ENCODE measurements around the gene CYSTM1.
A peak's percentile ranks its signal among the peaks of the same experiment; 100 is the strongest.

Gene CYSTM1

DNA sequence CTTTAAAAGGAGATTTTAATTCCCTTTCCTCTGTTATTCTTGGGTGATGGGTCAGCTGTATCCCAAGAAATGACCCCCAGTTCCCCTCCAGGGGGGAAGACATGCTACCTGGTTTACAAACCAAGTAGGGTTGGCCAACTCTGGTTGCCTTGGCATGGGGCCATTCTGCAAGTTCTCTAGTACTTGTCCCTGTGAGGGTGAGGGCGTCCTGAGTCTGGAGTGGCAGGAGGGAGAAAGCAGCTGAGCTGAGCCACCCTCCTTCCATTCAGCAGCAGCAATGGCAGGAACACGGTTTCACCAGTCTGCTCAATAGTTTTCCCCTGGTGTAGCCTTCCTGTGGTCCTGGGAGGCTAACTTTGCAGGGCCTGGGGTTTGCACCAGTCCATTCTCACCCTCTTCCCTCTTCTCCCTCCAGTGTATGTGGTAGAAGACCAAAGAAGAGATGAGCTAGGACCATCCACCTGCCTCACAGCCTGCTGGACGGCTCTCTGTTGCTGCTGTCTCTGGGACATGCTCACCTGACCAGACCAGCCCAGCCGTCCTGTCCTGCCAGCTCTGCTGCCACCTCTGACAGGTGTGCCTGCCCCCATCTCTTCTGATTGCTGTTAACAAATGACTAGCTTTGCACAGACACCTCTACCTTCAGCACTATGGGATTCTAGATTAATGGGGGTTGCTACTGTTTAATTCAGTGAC, 68.0 kb downstream of the CYSTM1 start:
- Mint-ChIP-seq H3K27me3 (no peaks in the 10 kb centered on the region), H3K4me1 (peaks cover 21% of the 10 kb centered on the region), H3K4me3 (no peak overlapping the region), H3K27ac (no peak overlapping the region), H3K36me3 (peaks cover 21% of the 10 kb centered on the region), H3K9me3 (no peaks in the 10 kb centered on the region)
- ATAC-seq = no peak

DNA sequence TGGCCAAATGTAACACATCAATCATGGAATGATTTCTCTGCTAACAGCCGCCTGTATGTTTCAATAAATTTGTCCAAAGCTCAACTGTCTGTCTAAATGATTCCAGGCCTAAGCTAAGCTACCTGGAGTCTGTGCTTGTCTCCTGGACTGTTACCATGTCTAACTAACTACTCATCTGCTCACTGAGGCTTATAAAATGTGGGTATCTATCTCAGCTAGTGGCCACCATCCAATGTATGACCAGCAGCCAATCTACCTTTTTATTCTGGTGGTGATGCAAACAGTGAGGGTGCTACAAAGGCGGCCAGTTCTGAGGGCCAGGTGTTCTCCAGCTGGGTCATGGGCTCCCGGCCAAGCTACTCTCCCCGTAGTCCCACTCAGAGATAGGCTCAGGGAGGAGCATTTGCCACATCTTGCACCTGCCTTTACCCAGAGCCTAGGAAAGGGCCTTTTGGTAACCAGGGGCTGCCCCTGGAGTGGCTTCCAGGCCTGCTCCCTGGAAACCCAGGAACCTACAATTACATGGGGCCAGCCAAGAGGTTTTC, 68.8 kb downstream of the CYSTM1 start:
- no peak overlapping the region for H3K27ac Mint-ChIP-seq

DNA sequence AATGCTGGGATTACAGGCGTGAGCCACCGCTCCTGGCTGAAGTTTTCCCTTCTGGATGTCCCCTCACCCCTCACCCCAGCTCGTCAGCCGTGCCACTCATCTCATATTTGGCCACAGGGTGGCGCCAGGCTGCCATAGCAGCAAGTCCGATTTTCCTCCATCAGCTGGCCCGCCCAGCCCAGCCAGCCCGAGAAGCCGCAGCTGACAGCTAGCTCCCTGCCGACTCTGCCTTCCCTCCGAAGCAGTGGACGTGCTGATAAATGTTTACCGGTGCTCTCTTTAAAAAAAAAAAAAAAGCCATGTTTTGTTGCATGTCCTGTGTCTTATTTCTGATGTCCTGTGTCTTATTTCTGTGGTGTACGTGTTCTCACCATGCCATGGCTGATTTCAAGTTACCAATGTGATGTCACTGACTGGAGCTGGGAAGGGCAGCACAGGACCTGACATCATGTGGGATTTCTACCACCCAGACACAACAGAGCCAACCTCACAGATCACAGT, 69.6 kb downstream of the CYSTM1 start:
- peak; percentile 78 for ATAC-seq
- H3K4me3 Mint-ChIP-seq = no peak overlapping the region
- H3K27ac Mint-ChIP-seq = peak overlapping the region; percentile 48
- H3K4me1 Mint-ChIP-seq = peaks cover 25% of the 10 kb centered on the region
- no peaks in the 10 kb centered on the region for H3K9me3 Mint-ChIP-seq
- H3K36me3 Mint-ChIP-seq = peaks cover 24% of the 10 kb centered on the region
- H3K27me3 Mint-ChIP-seq = no peaks in the 10 kb centered on the region

More for the DNA sequence above, 68.8 kb downstream of the CYSTM1 start:
- ATAC-seq = no peak
- Mint-ChIP-seq H3K4me1 (peaks cover 21% of the 10 kb centered on the region), H3K4me3 (no peak overlapping the region), H3K27me3 (no peaks in the 10 kb centered on the region), H3K9me3 (no peaks in the 10 kb centered on the region), H3K36me3 (peaks cover 21% of the 10 kb centered on the region)

DNA sequence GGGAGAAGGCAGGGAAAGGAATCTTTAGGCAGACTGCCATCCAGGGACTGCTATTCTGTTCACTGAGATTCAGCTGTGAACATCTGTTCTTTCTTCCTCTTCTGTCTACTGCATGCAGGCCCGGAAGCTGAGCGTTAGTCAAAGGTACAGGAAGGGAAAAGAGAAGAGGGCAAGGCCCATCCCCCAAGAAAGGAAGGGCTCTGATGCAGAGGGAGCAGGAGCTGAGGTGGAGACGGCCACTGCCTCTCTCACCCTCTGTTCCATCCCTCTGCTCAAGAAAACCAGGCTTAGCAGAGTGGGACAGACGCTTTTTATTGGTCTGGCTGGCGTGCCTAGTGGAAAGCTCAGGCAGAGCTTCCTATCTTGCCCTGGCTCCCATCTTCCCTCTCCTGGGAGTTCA, 70.4 kb downstream of the CYSTM1 start:
- peaks cover 31% of the 10 kb centered on the region for H3K36me3 Mint-ChIP-seq
- no peaks in the 10 kb centered on the region for H3K27me3 Mint-ChIP-seq
- no peak for ATAC-seq
- H3K4me1 Mint-ChIP-seq = peaks cover 28% of the 10 kb centered on the region
- H3K9me3 Mint-ChIP-seq = no peaks in the 10 kb centered on the region
- H3K27ac Mint-ChIP-seq = peak overlapping the region; percentile 48
- H3K4me3 Mint-ChIP-seq = no peak overlapping the region

DNA sequence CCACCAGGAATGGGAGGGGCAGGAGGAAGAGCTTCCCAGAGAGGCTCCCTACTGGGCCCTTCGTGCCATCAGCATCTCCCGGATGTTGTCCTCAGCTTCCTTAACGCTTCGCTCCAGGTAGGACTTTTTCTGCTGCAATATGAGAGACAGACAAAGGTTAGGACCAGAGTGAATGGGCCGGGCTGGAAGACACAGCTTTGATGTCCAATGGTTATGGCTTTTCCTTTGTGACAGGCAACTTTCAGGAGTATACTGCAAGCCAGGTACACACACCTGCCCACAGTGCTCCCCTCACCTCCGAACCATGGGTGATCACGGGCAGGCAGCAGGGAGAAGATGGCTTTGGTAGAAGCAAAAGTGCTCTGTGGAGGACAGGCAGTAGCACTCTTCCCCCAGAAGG, 70.9 kb downstream of the CYSTM1 start:
- Mint-ChIP-seq H3K27ac (peak overlapping the region; percentile 48), H3K36me3 (peaks cover 34% of the 10 kb centered on the region), H3K4me1 (peaks cover 32% of the 10 kb centered on the region), H3K27me3 (no peaks in the 10 kb centered on the region), H3K4me3 (no peak overlapping the region), H3K9me3 (no peaks in the 10 kb centered on the region)
- ATAC-seq = no peak

DNA sequence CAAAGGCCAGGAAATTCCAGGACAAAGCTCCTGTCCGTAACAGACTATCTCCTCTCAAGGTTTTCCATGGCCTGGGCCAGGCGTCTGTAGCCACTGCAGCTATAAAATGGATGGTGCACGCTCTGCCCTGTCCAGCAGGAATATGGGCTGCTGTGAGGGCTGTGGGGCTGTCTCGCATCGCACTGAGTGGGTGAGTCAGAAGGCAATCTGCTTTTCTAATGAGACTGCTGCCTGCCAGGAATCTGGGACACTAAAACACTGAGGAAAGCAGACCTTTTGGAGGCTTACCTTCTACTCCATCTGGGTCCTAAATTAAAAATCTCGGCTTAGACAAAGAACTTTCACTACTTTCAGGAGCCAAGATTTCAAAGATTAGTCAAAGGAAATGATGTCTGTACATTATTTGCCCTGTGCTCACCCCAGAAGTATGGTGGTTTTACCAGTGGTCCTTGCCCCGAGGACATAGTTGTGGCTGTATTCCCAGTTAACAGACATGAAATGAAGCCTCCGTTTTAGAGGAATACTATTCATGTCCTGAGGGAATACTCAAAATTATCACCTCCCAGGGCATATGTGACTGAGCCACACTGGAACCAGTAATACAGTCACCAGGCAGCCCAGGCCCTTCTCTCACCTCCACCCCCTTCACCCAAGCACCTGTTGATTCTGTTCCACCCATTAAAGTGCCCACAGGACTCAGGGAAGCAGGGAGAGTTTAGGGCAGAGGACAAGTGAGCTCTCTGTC, 71.6 kb downstream of the CYSTM1 start:
- Mint-ChIP-seq H3K27ac (no peak overlapping the region), H3K4me1 (peaks cover 36% of the 10 kb centered on the region), H3K36me3 (peaks cover 34% of the 10 kb centered on the region), H3K9me3 (no peaks in the 10 kb centered on the region), H3K27me3 (no peaks in the 10 kb centered on the region), H3K4me3 (no peak overlapping the region)
- ATAC-seq = no peak

DNA sequence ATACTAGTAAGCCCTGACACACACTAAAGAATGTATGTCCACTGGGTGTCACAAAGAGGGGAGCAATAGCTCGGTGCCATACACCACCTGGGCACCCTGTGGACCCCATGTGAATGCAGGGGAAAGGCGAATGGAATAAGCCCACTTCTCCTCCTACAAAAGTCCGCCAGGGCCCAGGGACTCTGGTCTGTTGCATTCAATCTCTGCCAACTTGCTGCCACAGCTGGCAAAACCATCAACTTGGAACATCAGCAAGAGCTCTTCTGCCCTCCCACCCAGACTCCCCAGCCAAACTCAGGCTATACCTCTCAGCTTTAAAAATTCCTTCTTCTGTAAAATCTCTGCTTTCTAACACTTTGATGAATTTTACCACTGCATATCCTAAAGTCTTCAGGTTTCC, 73.4 kb downstream of the CYSTM1 start:
- Mint-ChIP-seq H3K36me3 (peaks cover 34% of the 10 kb centered on the region), H3K4me1 (peaks cover 46% of the 10 kb centered on the region), H3K27me3 (no peaks in the 10 kb centered on the region), H3K27ac (no peak overlapping the region), H3K9me3 (no peaks in the 10 kb centered on the region), H3K4me3 (no peak overlapping the region)
- no peak for ATAC-seq

DNA sequence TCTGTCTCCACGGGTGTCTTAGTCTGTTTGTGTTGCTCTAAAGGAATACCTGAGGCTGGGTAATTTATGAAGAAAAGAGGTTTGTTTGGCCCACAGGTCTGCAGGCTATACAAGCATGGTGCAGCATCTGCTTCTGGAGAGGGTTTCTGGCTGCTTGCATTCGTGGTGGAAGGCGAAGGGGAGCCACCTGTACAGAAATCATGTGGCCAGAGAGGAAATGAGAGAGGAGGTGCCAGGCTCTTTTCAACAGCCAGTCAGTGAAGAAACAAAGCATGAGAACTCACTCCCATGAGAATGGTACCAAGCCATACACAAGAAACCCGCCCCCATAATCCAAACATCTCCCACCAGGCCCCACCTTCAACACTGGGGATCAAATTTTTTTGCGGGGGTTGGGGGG, 74.5 kb downstream of the CYSTM1 start:
- Mint-ChIP-seq H3K9me3 (no peaks in the 10 kb centered on the region), H3K27ac (peak overlapping the region; percentile 57), H3K4me1 (peaks cover 44% of the 10 kb centered on the region), H3K27me3 (no peaks in the 10 kb centered on the region), H3K4me3 (no peak overlapping the region), H3K36me3 (peaks cover 30% of the 10 kb centered on the region)
- ATAC-seq = no peak

DNA sequence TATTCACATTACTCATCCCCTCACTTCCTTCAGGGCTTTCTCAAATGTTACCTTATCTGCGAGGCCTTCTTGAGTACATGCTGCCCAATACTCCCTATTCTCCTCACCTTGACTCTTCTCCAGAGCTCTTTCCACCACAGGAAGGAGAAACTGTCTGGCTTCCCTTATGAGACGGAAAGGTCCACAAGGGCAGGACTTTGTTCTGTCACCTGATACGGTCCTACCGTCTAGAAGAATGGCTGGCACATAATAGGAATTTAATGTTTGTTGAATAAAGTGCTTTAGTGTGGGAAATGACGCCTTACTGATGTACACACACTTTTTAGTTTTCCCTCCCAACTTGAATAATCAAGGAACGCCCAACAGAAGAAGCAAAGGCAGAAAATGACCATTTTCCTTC, 75.4 kb downstream of the CYSTM1 start:
- Mint-ChIP-seq H3K9me3 (no peaks in the 10 kb centered on the region), H3K27ac (no peak overlapping the region), H3K4me1 (peaks cover 35% of the 10 kb centered on the region), H3K4me3 (no peak overlapping the region), H3K27me3 (no peaks in the 10 kb centered on the region), H3K36me3 (peaks cover 21% of the 10 kb centered on the region)
- ATAC-seq = no peak

DNA sequence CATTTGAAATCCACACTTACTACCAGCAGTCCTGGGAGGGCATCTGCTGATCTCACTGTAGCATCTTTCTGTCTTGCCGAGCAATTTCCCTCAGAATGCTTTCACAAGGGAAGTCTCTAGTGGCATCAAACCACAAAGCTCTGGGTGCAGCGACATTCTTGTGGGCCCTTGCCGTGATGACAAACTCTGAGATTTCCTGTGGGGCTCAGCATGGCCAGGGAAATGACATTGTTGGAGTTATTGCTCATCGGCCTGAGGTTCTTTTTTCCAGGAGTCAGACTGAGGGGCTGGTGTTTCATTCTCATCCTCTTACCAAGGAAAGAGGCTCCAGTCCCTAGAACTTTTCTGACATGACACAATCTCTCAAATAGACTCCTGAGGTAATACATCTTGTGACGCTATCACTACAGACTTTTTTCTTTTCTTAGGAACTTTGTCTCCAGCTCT, 76.6 kb downstream of the CYSTM1 start:
- ATAC-seq = peak; percentile 88
- no peak overlapping the region for H3K4me3 Mint-ChIP-seq

DNA sequence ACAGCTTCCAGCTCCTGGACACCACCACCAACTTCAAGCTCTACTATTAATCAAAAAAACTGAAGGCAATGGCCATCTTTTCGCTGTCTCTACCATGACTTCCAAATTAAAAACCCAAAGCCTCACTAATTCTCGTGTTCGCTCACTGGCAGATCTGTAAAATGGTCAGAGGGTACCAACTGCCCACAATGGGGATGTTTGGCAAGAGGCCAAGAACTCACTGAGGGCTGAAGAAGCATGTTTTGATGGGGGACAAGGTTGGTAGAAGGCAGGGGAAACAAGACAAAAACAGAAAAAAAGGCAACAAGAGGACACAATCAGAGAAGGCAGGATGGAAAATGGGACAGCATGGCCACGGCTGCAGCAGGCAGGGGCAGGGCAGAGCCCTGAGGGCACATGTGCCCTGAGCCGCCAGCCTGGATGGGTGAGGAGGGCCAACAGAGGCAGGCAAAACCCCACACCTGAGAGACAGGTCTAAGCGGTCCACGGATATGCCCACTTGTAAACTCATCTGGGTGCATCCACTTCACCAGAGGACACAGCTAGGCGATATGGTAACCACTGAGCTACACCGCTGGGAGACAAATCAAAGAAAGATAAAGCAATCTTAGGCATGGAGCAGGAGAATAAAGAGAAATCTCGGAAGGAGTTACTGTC, 77.6 kb downstream of the CYSTM1 start:
- no peaks in the 10 kb centered on the region for H3K27me3 Mint-ChIP-seq
- ATAC-seq = no peak
- peaks cover 18% of the 10 kb centered on the region for H3K36me3 Mint-ChIP-seq
- no peaks in the 10 kb centered on the region for H3K9me3 Mint-ChIP-seq
- H3K4me3 Mint-ChIP-seq = no peak overlapping the region
- H3K27ac Mint-ChIP-seq = peak overlapping the region; percentile 48
- H3K4me1 Mint-ChIP-seq = peaks cover 31% of the 10 kb centered on the region

More for the DNA sequence above, 76.6 kb downstream of the CYSTM1 start:
- no peaks in the 10 kb centered on the region for H3K9me3 Mint-ChIP-seq
- H3K4me1 Mint-ChIP-seq = peaks cover 31% of the 10 kb centered on the region
- H3K27ac Mint-ChIP-seq = peak overlapping the region; percentile 48
- H3K36me3 Mint-ChIP-seq = peaks cover 13% of the 10 kb centered on the region
- H3K27me3 Mint-ChIP-seq = no peaks in the 10 kb centered on the region

DNA sequence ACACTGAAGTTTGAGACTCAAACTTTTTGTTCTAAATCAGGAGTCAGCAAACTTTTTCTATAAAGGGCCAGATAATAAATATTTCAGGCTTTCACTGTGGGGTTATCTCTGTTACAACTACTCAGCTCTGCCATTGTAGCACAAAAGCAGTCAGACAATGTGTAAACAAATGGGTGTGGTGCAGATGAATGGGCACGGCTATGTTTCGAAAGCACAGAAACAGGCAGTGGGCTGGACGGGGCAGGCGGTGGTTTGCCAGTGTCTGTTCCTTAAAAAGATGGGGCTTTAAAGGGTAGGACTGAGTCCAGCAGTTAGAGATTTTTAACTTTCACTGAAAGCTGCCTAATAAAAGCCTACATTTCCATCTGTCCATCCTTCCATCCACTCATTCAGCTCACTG, 79.0 kb downstream of the CYSTM1 start:
- no peaks in the 10 kb centered on the region for H3K27me3 Mint-ChIP-seq
- ATAC-seq = no peak
- no peak overlapping the region for H3K4me3 Mint-ChIP-seq
- H3K9me3 Mint-ChIP-seq = no peaks in the 10 kb centered on the region
- peaks cover 32% of the 10 kb centered on the region for H3K36me3 Mint-ChIP-seq
- no peak overlapping the region for H3K27ac Mint-ChIP-seq
- peaks cover 31% of the 10 kb centered on the region for H3K4me1 Mint-ChIP-seq

DNA sequence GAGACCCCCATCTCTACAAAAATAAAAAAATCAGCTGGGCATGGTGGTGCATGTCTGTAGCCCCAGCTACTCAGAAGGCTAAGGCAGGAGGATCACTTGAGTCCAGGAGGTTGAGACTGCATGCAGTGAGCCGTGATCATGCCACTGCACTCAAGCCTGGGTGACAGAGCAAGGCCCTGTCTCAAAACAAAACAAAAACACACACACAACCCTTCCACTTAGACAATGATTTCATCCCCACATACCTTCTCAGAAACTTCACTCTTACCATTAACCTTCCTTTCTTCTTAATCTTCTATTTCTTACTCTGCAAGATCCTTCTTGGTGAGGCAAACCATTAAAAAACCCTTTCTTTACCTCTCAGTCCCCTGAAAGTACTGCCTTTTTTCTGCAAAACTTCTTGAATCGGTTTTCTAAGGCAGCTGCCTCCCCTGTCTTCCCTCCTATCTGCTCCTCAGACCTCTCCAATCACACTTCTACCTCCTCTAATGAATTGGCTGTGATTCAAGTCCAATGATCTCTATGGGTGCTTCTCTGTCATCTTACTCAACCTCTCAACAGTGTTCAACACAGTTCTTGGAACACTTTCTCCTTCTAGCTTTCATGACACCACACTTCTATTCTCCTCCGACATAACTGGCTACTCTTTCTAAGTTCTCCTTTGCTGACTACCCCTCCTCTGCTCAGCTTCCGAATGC, 80.6 kb downstream of the CYSTM1 start:
- H3K9me3 Mint-ChIP-seq = no peaks in the 10 kb centered on the region
- no peak overlapping the region for H3K27ac Mint-ChIP-seq
- H3K4me3 Mint-ChIP-seq = no peak overlapping the region
- no peaks in the 10 kb centered on the region for H3K27me3 Mint-ChIP-seq
- peaks cover 33% of the 10 kb centered on the region for H3K36me3 Mint-ChIP-seq
- ATAC-seq = no peak
- peaks cover 16% of the 10 kb centered on the region for H3K4me1 Mint-ChIP-seq

DNA sequence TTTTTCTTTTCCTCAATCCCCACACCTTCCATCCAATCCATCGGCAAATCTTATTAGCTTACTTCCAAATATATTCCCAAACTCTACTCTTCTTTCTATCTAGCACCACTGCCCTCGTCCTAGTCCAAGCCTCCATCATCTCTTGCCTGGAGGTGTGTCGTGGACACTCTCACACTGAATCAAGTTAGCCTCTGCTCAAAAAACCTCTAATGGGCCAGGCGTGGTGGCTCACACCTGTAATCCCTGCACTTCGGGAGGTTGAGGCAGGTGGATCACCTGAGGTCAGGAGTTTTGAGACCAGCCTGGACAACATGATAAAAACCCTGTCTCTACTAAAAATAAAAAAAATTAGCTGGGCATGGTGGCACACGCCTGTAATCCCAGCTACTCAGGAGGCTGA, 81.7 kb downstream of the CYSTM1 start:
- peaks cover 8% of the 10 kb centered on the region for H3K4me1 Mint-ChIP-seq
- no peak overlapping the region for H3K27ac Mint-ChIP-seq
- peaks cover 33% of the 10 kb centered on the region for H3K36me3 Mint-ChIP-seq
- no peaks in the 10 kb centered on the region for H3K27me3 Mint-ChIP-seq
- H3K4me3 Mint-ChIP-seq = no peak overlapping the region
- no peaks in the 10 kb centered on the region for H3K9me3 Mint-ChIP-seq
- ATAC-seq = no peak

DNA sequence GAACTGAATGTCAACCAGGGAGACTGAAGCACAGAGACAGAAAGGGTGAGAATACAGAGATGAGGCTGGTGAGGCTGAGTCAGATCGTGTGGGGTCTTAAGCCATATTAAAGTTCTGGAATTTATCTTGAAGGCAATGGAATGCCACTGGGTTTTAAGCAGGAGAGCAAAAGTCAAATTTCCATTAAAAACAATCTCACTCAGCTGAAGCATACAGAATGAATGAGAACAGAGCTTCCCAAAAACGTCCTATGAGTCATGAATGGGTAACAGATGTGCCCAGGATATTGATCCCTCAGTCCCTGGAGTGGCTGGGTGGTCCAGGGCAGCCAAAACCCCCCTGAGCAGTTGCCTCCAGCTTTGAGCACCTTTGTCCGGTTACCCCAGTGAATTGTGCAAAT, 83.0 kb downstream of the CYSTM1 start:
- Mint-ChIP-seq H3K27me3 (no peaks in the 10 kb centered on the region), H3K36me3 (peaks cover 38% of the 10 kb centered on the region), H3K4me3 (no peak overlapping the region), H3K4me1 (no peaks in the 10 kb centered on the region), H3K27ac (no peak overlapping the region), H3K9me3 (no peaks in the 10 kb centered on the region)
- no peak for ATAC-seq

Measured in stimulated activated memory B cell treated with anti-CD40 and anti-IgM and Interleukin-4, amounts not matched to agents 10 μg/mL and 1 μg/mL and 100 μg/mL, for 72 hours (primary cell).